PC-3 (cell line): Measurements from ENCODE around the gene FAM43A.

Experiments used
- CTCF ChIP-seq: fragments of 300-600 bp; sonication (generic); conservative IDR thresholded peaks from 2 replicates; pipeline ENCODE4 v1.5.1; 2017; ENCODE audit warnings: antibody characterized with exemption, low read depth, mild to moderate bottlenecking, low read length
- EZH2 ChIP-seq: fragments of 300-600 bp; sonication (generic); IDR thresholded peaks from one replicate; pipeline ENCODE4 v1.6.1; 2017; ENCODE audit warnings: antibody characterized with exemption, mild to moderate bottlenecking, low read length; ENCODE audit not compliant: unreplicated experiment

- no peak for TF ChIP-seq EZH2
- no peak for TF ChIP-seq CTCF
Observed at GRCh38 chr3:194707147-194707540, 21.5 kb downstream of the FAM43A start.
